Prostate gland (tissue), 2 donors: ENCODE results near the gene TRAK1.

Experiments
- CTCF ChIP-seq, 4 experiments: fragments of 200-600 bp in 2 of 4; fragments of 450-650 bp in 2 of 4; sonication (generic) in 2 of 4; IDR thresholded peaks; 1 replicate in 3 of 4; 2 replicates in 1 of 4; pipeline ENCODE4 v1.5.1; 2016 to 2019; ENCODE audit warnings: antibody characterized with exemption in 4 of 4, mild to moderate bottlenecking in 2 of 4, moderate library complexity in 2 of 4
- POLR2A ChIP-seq: fragments of 450-650 bp; IDR thresholded peaks from one replicate; pipeline ENCODE4 v1.6.1; 2016; ENCODE audit warnings: antibody characterized with exemption, mild to moderate bottlenecking

GRCh38 chr3:42090973-42091731 is at the start of gene TRAK1:
- TF ChIP-seq POLR2A (no peak), CTCF (IDR thresholded peaks at IDR 0.05) (peak in 2 of 4 experiments; percentile 29 to 31)
